MM.1S (cell line): Measurements from ENCODE around the gene IL15.

Experiments used
- DNase-seq: peaks from one replicate; pipeline ENCODE4 v3.0.0-alpha.2; 2015
- H2AFZ ChIP-seq: fragments of 300-600 bp; sonication (generic); 2 replicates; pipeline ENCODE4 v1.6.0; 2016; ENCODE audit warnings: antibody characterized with exemption, low read length
- H3F3A ChIP-seq: fragments of 300-600 bp; sonication (generic); 2 replicates; pipeline ENCODE4 v1.6.1; 2016; ENCODE audit warnings: mild to moderate bottlenecking, antibody characterized with exemption, low read length, moderate library complexity, mixed read lengths; ENCODE audit not compliant: insufficient read depth
- H3K27ac ChIP-seq: fragments of 300-600 bp; sonication (generic); 2 replicates; pipeline ENCODE4 v1.5.1; 2016; ENCODE audit warnings: mild to moderate bottlenecking, low read length
- H3K27me3 ChIP-seq: fragments of 300-600 bp; sonication (generic); replicated peaks from 2 replicates; pipeline ENCODE4 v1.6.0; 2016; ENCODE audit warnings: low read length; ENCODE audit not compliant: insufficient read depth
- H3K36me3 ChIP-seq: fragments of 300-600 bp; sonication (generic); replicated peaks from 2 replicates; pipeline ENCODE4 v1.6.1; 2016; ENCODE audit warnings: mild to moderate bottlenecking, low read length, mixed read lengths; ENCODE audit not compliant: insufficient read depth
- H3K4me1 ChIP-seq: fragments of 300-600 bp; sonication (generic); 2 replicates; pipeline ENCODE4 v1.6.1; 2016; ENCODE audit warnings: low read length, mixed read lengths
- H3K4me2 ChIP-seq: fragments of 300-600 bp; sonication (generic); 2 replicates; pipeline ENCODE4 v1.6.0; 2016; ENCODE audit warnings: low read depth, low read length
- H3K4me3 ChIP-seq: fragments of 300-600 bp; sonication (generic); 2 replicates; pipeline ENCODE4 v1.5.1; 2016; ENCODE audit warnings: low read length, mixed read lengths
- H3K79me2 ChIP-seq: fragments of 300-600 bp; sonication (generic); 2 replicates; pipeline ENCODE4 v1.6.1; 2016; ENCODE audit warnings: mixed run types, low read length, mixed read lengths
- H3K9ac ChIP-seq: fragments of 300-600 bp; sonication (generic); 2 replicates; pipeline ENCODE4 v1.6.1; 2016; ENCODE audit warnings: low read length, mixed read lengths
- H3K9me2 ChIP-seq: fragments of 300-600 bp; sonication (generic); replicated peaks from 2 replicates; pipeline ENCODE4 v1.6.1; 2016; ENCODE audit warnings: mild to moderate bottlenecking, low read length, mixed read lengths; ENCODE audit not compliant: insufficient read depth
- H3K9me3 ChIP-seq: fragments of 300-600 bp; sonication (generic); replicated peaks from 2 replicates; pipeline ENCODE4 v1.6.1; 2016; ENCODE audit warnings: mild to moderate bottlenecking, low read length, mixed read lengths; ENCODE audit not compliant: insufficient read depth
- H4K20me1 ChIP-seq: fragments of 300-600 bp; sonication (generic); 2 replicates; pipeline ENCODE4 v1.6.1; 2016; ENCODE audit warnings: mild to moderate bottlenecking, low read length, moderate library complexity, mixed read lengths; ENCODE audit not compliant: insufficient read depth
- EZH2 ChIP-seq: fragments of 300-600 bp; sonication (generic); optimal IDR thresholded peaks from 2 replicates; pipeline ENCODE3; 2017; ENCODE audit warnings: low read depth, mild to moderate bottlenecking, antibody characterized with exemption, low read length, mixed read lengths
- EZH2phosphoT487 ChIP-seq: fragments of 300-600 bp; sonication (generic); IDR thresholded peaks from 2 replicates; pipeline ENCODE4 v1.6.1; 2018; ENCODE audit warnings: antibody characterized with exemption, low read length
- TF ChIP-seq, protein P1 (sequence below): fragments of 300-600 bp; sonication (generic); IDR thresholded peaks from 2 replicates; pipeline ENCODE4 v1.5.1; 2016; ENCODE audit warnings: antibody characterized with exemption, low read length, mixed read lengths

Gene IL15

DNA sequence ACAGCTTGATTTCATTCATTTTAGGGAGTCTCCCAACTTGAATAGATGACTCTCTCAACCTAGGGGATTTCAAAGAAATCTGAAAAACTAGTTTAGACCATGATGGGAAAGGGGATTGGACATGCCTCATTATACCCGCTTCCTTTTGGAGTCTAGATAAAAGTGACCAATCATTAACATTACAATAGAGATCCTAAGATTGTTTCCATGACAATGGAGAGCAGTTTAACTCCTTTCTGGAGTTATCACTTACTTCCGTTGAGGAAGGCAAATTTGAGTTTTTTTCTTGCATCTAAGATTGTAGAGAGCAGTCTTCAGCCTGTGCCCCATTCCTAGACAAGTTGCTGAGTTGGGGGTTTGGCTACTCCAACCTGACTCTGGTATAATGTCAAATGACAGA, 11.4 kb upstream of the IL15 start:
- Histone ChIP-seq H3K36me3 (no peaks in the 10 kb centered on the region), H3K9me3 (no peaks in the 10 kb centered on the region), H3K4me1 (no peaks in the 10 kb centered on the region), H3K4me2 (no peak overlapping the region), H3K27me3 (no peaks in the 10 kb centered on the region), H3K9ac (no peak overlapping the region), H2AFZ (no peak overlapping the region), H3K9me2 (no peaks in the 10 kb centered on the region), H3K4me3 (no peak overlapping the region), H3F3A (no peaks in the 10 kb centered on the region), H3K79me2 (no peaks in the 10 kb centered on the region), H3K27ac (no peak overlapping the region), H4K20me1 (no peaks in the 10 kb centered on the region)
- no peak for TF ChIP-seq EZH2phosphoT487
- TF ChIP-seq, protein P1, sequence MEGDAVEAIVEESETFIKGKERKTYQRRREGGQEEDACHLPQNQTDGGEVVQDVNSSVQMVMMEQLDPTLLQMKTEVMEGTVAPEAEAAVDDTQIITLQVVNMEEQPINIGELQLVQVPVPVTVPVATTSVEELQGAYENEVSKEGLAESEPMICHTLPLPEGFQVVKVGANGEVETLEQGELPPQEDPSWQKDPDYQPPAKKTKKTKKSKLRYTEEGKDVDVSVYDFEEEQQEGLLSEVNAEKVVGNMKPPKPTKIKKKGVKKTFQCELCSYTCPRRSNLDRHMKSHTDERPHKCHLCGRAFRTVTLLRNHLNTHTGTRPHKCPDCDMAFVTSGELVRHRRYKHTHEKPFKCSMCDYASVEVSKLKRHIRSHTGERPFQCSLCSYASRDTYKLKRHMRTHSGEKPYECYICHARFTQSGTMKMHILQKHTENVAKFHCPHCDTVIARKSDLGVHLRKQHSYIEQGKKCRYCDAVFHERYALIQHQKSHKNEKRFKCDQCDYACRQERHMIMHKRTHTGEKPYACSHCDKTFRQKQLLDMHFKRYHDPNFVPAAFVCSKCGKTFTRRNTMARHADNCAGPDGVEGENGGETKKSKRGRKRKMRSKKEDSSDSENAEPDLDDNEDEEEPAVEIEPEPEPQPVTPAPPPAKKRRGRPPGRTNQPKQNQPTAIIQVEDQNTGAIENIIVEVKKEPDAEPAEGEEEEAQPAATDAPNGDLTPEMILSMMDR, result no peak
- TF ChIP-seq EZH2, result no peak
- no peak for DNase-seq

- Histone ChIP-seq H3K36me3 (no peaks in the 10 kb centered on the region), H3K9me2 (no peaks in the 10 kb centered on the region), H2AFZ (no peak overlapping the region), H3K27me3 (no peaks in the 10 kb centered on the region), H3K9ac (no peak overlapping the region), H3K79me2 (no peaks in the 10 kb centered on the region), H3K4me1 (0 out of 2 replicates have a peak, but pooled peaks cover 5% of the 10 kb centered on the region), H3K27ac (no peak overlapping the region), H3F3A (peaks cover 3% of the 10 kb centered on the region), H3K4me3 (no peak overlapping the region), H3K4me2 (no peak overlapping the region), H3K9me3 (no peaks in the 10 kb centered on the region), H4K20me1 (no peaks in the 10 kb centered on the region)
- TF ChIP-seq EZH2phosphoT487 (no peak), EZH2 (no peak)
- TF ChIP-seq, protein P1, result no peak
- no peak for DNase-seq
These were observed 5.5 kb upstream of the IL15 start for GRCh38 chr4:141630854-141631253.

GRCh38 chr4:141635736-141636081, 674 bp upstream of the IL15 start:
- H3K9me3 ChIP-seq, result no peaks in the 10 kb centered on the region
- peaks cover 26% of the 10 kb centered on the region for H3K4me1 ChIP-seq
- H3K9ac ChIP-seq, result peak overlapping the region; percentile 65; the same call in 1 of the 2 replicates
- H4K20me1 ChIP-seq, result no peaks in the 10 kb centered on the region
- peak overlapping the region; percentile 62 for H3K27ac ChIP-seq
- peak; percentile 66 for DNase-seq
- no peaks in the 10 kb centered on the region for H3K27me3 ChIP-seq
- TF ChIP-seq, protein P1, result no peak
- TF ChIP-seq EZH2 (no peak), EZH2phosphoT487 (no peak)
- no peaks in the 10 kb centered on the region for H3K36me3 ChIP-seq
- no peaks in the 10 kb centered on the region for H3K9me2 ChIP-seq
- peak overlapping the region; percentile 67 for H3K4me2 ChIP-seq
- peaks cover 13% of the 10 kb centered on the region; the same call in 1 of the 2 replicates for H3K79me2 ChIP-seq
- H3K4me3 ChIP-seq, result peak overlapping the region; percentile 73
- peaks cover 18% of the 10 kb centered on the region for H3F3A ChIP-seq
- H2AFZ ChIP-seq, result peak overlapping the region; percentile 94
